GM10266 (cell line): ENCODE results near the gene RHEBL1.

Experiments
- DNase-seq: peaks from one replicate; pipeline ENCODE4 v3.0.0; 2012; ENCODE audit errors: extremely low spot score
- TF ChIP-seq, protein P1 (sequence below): IDR thresholded peaks from 2 replicates; pipeline ENCODE4 v1.5.1; 2012; ENCODE audit warnings: mild to moderate bottlenecking, low read depth; ENCODE audit not compliant: control insufficient read depth, insufficient read depth; ENCODE audit errors: missing control alignments

RHEBL1 gene

GRCh38 chr12:49033611-49034285, 36.0 kb downstream of the RHEBL1 start:
- no peak for DNase-seq
- TF ChIP-seq, protein P1, sequence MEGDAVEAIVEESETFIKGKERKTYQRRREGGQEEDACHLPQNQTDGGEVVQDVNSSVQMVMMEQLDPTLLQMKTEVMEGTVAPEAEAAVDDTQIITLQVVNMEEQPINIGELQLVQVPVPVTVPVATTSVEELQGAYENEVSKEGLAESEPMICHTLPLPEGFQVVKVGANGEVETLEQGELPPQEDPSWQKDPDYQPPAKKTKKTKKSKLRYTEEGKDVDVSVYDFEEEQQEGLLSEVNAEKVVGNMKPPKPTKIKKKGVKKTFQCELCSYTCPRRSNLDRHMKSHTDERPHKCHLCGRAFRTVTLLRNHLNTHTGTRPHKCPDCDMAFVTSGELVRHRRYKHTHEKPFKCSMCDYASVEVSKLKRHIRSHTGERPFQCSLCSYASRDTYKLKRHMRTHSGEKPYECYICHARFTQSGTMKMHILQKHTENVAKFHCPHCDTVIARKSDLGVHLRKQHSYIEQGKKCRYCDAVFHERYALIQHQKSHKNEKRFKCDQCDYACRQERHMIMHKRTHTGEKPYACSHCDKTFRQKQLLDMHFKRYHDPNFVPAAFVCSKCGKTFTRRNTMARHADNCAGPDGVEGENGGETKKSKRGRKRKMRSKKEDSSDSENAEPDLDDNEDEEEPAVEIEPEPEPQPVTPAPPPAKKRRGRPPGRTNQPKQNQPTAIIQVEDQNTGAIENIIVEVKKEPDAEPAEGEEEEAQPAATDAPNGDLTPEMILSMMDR, result no peak

DNA sequence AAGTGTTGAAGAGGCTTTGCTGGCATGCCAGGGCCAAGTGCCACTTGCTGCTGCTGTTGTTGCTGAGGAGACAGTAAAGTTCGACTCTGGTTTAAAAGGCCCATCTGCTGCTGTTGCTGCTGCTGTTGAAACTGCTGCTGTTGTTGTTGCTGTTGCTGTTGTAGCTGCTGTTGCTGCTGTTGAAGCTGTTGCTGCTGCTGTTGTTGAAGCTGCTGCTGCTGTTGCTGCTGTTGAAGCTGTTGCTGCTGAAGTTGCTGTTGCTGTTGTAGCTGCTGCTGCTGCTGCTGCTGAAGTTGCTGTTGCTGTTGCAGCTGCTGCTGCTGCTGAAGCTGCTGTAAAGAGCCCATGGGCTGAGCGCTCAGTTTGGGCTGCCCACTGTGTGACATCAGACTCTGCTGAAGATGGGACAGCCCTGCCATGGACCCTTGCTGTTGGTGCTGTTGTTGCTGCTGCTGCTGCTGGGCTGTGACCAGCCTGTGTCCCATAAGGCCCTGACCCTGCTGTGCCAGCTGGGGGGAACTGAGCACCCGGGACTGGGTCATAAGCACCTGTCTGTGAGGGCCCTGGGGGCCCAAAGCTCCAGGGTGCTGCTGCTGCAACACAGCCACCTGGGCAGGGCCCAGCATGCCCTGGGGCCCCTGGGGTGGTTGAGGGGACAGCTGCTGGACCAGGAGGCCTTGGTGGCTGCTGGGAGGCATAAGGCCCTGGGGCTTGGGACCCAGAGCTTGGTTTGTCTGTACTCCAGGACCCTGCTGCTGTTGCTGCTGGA, 36.9 kb downstream of the RHEBL1 start:
- TF ChIP-seq, protein P1, result no peak
- no peak for DNase-seq

DNA sequence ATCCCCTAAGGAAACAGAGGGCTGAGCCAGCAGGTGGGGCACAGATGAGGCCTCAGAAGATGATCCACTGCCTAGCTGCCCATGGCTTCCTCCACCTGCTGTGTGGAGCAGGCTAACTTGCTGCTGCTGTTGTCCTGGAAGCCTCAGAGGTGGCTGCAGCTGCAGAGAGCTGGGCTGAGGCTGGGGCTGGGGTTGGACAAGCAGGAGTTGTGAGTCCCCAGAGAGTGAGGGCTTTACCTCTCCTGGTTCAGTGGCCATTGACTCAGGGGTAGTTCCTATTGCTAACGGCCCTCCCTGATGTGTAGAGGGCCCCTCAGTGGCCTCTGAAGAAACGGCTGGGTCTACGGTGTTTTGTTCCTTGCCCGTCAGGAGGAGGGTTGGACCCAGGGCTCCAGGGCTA, 37.5 kb downstream of the RHEBL1 start:
- TF ChIP-seq, protein P1, result no peak
- DNase-seq, result no peak

- TF ChIP-seq, protein P1, result no peak
- DNase-seq, result no peak
Observed at GRCh38 chr12:49031573-49032161, 38.1 kb downstream of the RHEBL1 start.

GRCh38 chr12:49030714-49031572, 38.8 kb downstream of the RHEBL1 start:
- DNase-seq, result no peak
- TF ChIP-seq, protein P1, result no peak

- no peak for DNase-seq
Observed at GRCh38 chr12:49030119-49030518, 39.7 kb downstream of the RHEBL1 start.

More at GRCh38 chr12:49030119-49030518, 39.7 kb downstream of the RHEBL1 start:
- TF ChIP-seq, protein P1, result no peak
